ENCODE data around the gene TACC2. TPM values are rescaled to one million over a fixed set of nuclear protein-coding genes. Genes with fewer than 3 reads are reported as not detected.

TACC2 gene
- total RNA-seq, 1 donor from 2014 or later: not detected

DNA sequence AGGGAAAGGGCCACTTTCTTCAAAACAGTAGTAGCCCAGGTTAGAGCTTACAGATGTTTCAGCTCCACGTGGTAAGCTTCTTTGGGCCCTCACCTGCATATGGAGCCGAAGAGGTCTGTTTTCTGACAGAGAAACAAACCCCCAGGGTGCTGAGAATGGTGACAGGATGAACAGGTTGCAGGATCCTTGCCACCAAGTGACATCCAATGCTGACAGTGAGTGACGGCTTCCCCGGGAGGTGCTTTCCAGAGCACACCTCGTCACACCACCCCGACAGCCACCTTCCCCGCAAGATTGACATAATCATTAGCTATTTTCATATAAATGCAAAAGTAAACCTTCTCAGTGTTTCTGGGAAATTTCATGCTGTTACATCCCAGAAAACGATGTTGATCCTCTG lies 172.8 kb downstream of the TACC2 start:
- H3K9me3 Mint-ChIP-seq: no peaks in the 10 kb centered on the region
- H3K27ac Mint-ChIP-seq: no peak overlapping the region
- intact Hi-C loops (cut with micrococcal nuclease): no loop called here
- TF ChIP-seq, protein P1, sequence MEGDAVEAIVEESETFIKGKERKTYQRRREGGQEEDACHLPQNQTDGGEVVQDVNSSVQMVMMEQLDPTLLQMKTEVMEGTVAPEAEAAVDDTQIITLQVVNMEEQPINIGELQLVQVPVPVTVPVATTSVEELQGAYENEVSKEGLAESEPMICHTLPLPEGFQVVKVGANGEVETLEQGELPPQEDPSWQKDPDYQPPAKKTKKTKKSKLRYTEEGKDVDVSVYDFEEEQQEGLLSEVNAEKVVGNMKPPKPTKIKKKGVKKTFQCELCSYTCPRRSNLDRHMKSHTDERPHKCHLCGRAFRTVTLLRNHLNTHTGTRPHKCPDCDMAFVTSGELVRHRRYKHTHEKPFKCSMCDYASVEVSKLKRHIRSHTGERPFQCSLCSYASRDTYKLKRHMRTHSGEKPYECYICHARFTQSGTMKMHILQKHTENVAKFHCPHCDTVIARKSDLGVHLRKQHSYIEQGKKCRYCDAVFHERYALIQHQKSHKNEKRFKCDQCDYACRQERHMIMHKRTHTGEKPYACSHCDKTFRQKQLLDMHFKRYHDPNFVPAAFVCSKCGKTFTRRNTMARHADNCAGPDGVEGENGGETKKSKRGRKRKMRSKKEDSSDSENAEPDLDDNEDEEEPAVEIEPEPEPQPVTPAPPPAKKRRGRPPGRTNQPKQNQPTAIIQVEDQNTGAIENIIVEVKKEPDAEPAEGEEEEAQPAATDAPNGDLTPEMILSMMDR (IDR thresholded peaks at IDR 0.05): no peak
- POLR2A ChIA-PET: no interaction called here
- peaks cover 62% of the 10 kb centered on the region for H3K27me3 Mint-ChIP-seq
- DNase-seq (no peak), ATAC-seq (ENCODE audit: low read depth) (no peak)
- no peaks in the 10 kb centered on the region for H3K36me3 Mint-ChIP-seq (ENCODE audit: low read depth)
- CTCF ChIA-PET: no interaction called here
- H3K4me3 Mint-ChIP-seq: no peak overlapping the region
- H3K4me1 Mint-ChIP-seq: peaks cover 8% of the 10 kb centered on the region

DNA sequence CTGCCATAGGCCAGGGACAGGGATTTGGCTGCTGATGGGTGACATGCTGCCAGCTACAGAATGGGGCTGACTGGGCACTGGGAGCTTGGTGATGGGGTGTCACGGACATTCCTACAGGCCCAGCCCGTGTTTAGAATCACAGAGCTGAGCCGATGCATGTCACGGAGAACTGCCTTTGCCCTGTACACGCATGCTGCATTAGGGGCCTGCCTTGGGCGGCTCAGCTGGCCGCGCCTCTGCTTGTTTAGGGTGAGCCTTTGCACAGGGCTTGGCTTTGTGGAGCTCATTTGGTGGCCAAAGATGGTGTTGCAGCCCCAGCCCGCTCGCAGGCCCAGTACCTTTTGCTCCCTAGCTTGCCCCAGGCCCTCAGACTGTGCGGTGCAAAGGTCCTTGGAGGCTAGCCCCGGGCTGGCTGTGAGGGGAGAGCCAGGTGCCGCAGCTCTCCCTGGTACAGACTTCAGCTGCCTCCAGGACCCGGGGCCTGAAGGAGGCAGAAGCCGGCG lies 173.8 kb downstream of the TACC2 start:
- ATAC-seq (ENCODE audit: low read depth) (no peak), DNase-seq (no peak)
- Mint-ChIP-seq H3K27me3 (peaks cover 59% of the 10 kb centered on the region), H3K27ac (no peak overlapping the region), H3K9me3 (no peaks in the 10 kb centered on the region), H3K4me3 (no peak overlapping the region), H3K4me1 (peaks cover 8% of the 10 kb centered on the region), H3K36me3 (ENCODE audit: low read depth) (no peaks in the 10 kb centered on the region)
- POLR2A ChIA-PET: no interaction called here
- CTCF ChIA-PET: no interaction called here
- intact Hi-C loops (cut with micrococcal nuclease): no loop called here
- TF ChIP-seq, protein P1 (IDR thresholded peaks at IDR 0.05): no peak

DNA sequence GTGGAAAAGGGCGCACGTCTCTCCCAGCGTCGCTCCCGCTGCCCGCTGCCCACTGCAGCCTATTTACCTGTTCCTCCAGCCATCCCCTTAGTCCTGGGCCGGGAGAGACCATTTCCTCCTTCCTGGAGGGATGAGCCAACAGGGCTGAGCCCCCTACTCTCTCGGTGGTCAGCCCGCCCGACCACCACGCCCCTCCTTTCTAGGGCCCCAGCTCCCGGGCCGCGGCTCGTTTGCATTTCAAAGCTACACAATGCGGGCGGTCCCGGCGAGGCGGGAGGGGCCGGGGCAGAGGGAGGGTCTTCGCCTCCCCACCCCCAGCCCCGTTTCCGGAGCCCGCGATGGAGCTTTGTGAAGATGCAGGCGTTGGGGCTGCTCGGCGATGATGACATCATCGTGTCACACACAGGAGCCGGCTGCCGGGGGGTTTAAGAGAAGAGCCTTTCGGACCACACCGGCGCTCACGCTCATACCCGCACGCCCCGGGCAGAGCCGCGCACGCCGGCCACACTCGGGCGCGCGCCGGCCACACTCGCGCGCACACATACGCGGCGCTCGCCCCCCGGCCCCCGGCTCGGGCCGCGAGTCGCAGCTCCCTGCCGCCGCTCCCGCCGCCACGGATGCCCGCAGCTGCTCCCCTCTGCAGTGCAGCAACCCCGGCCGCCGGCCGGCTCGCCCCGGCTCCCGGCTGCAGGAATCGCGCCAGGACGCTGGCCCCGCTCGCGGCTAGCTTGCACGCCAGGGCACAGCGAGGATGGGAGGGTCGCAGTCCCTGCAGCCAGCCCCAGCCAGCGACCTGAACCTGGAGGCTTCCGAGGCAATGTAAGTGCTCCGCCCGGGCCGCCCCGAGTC lies 174.4 kb downstream of the TACC2 start:
- H3K4me3 Mint-ChIP-seq: no peak overlapping the region
- DNase-seq (no peak), ATAC-seq (ENCODE audit: low read depth) (no peak)
- POLR2A ChIA-PET: no interaction called here
- H3K27ac Mint-ChIP-seq: no peak overlapping the region
- CTCF ChIA-PET: no interaction called here
- TF ChIP-seq, protein P1 (IDR thresholded peaks at IDR 0.05): no peak
- peaks cover 56% of the 10 kb centered on the region for H3K27me3 Mint-ChIP-seq
- intact Hi-C loops (cut with micrococcal nuclease): no loop called here
- peaks cover 8% of the 10 kb centered on the region for H3K4me1 Mint-ChIP-seq
- no peaks in the 10 kb centered on the region for H3K9me3 Mint-ChIP-seq
- no peaks in the 10 kb centered on the region for H3K36me3 Mint-ChIP-seq (ENCODE audit: low read depth)

DNA sequence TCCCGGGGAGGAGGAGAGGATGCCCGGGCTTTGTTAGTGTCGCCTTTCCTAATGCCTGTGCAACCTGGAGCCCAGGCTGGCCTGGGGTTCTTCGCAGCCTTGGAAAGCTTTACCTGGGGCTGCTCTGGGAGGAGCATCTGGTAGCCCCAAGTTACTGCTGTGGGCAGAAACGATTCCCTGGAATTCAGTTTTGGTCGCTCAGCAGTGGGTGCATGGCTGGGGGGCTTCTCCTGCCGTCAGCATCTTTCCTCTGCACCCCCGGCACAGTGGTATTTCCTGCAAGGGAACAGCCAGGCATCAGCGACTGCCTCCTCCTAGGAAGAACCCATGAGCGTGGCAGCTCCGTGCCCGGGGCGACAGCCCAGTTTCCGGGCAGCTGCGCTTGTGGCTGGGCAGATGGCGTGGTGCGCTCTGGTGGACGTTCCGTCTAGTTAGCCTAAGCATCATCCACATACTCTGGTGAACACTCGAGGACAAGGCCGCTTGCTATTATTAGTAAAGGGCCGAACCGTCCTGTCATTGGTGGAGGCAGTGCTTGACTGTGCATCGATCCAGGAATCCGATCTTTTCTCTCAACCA lies 175.1 kb downstream of the TACC2 start:
- ATAC-seq (ENCODE audit: low read depth) (no peak), DNase-seq (no peak)
- H3K9me3 Mint-ChIP-seq: no peaks in the 10 kb centered on the region
- H3K36me3 Mint-ChIP-seq (ENCODE audit: low read depth): no peaks in the 10 kb centered on the region
- peaks cover 8% of the 10 kb centered on the region for H3K4me1 Mint-ChIP-seq
- ChIA-PET CTCF (no interaction called here), POLR2A (no interaction called here)
- intact Hi-C loops (cut with micrococcal nuclease): no loop called here
- TF ChIP-seq, protein P1 (IDR thresholded peaks at IDR 0.05): no peak
- no peak overlapping the region for H3K4me3 Mint-ChIP-seq
- H3K27ac Mint-ChIP-seq: no peak overlapping the region
- H3K27me3 Mint-ChIP-seq: peaks cover 51% of the 10 kb centered on the region

DNA sequence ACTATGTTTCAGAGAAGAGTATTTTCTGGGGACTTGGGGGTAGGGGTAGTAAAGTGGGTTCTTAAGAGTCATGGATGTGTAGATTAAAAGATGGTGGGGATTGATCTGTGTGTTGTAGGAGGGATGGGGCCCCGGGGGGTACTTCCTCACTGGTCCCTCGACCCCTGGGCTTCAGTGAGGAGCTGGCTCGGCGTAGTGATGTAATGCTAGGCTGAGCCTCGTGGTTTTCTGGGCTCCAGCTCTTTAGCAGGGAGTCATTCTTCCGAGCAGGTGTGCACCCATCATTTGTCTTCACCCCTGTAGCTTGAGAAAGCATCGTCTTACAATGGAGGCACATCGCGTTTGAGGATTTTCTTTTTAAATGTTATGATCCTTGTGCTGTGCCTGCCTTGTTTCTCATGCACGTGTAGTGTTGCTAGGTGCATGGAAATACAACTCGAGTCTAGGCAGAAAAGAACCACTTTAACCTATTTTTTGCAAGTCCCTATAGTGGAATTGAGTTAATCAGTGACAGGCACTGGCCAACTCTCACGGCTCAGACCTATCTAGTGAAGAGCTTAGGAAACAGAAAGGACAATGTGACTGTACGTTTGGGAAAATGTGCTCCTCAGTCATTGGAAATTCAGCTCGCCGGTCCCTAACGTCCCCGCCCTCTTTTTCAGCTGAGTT lies 176.0 kb downstream of the TACC2 start:
- TF ChIP-seq, protein P1 (IDR thresholded peaks at IDR 0.05): no peak
- intact Hi-C loops (cut with micrococcal nuclease): no loop called here
- no peaks in the 10 kb centered on the region for H3K9me3 Mint-ChIP-seq
- no peak overlapping the region for H3K4me3 Mint-ChIP-seq
- H3K36me3 Mint-ChIP-seq (ENCODE audit: low read depth): no peaks in the 10 kb centered on the region
- no peak for ATAC-seq (ENCODE audit: low read depth)
- POLR2A ChIA-PET: no interaction called here
- no peak overlapping the region for H3K27ac Mint-ChIP-seq
- H3K4me1 Mint-ChIP-seq: peaks cover 8% of the 10 kb centered on the region
- CTCF ChIA-PET: no interaction called here
- H3K27me3 Mint-ChIP-seq: peaks cover 54% of the 10 kb centered on the region
- DNase-seq: no peak
